Bronchial epithelial cell (primary cell): ENCODE measurements around the gene PTPRD. TPM values are rescaled to one million over a fixed set of nuclear protein-coding genes. Genes with fewer than 3 reads are reported as not detected.

Experiments
- DNase-seq: peaks from one replicate; pipeline ENCODE4 v3.0.0-alpha.2; 2010; ENCODE audit warnings: low read depth
- FAIRE-seq: peaks from 2 replicates; lab custom pipeline; 2011; peaks lifted over from hg19 to GRCh38; lab: Jason Lieb, UNC
- H3K27me3 ChIP-seq: 2 replicates; pipeline ENCODE4 v1.5.1; 2011; ENCODE audit warnings: low read length; ENCODE audit not compliant: control insufficient read depth, insufficient read depth
- H3K36me3 ChIP-seq: 2 replicates; pipeline ENCODE4 v1.5.1; 2011; ENCODE audit warnings: low read length; ENCODE audit not compliant: control insufficient read depth, insufficient read depth
- H3K4me3 ChIP-seq: 2 replicates; pipeline ENCODE4 v1.5.1; 2011; ENCODE audit warnings: mild to moderate bottlenecking, low read depth, low read length, control low read depth
- total RNA-seq: library from RNA; depleted of rRNA; stranded (reverse); fragments of >200 nt; gene quantifications from 2 replicates; pipeline ENCODE4 v1.2.1, GENCODE V29; 2014
- TF ChIP-seq, protein P1 (sequence below): IDR thresholded peaks from 2 replicates; pipeline ENCODE4 v1.5.1; 2011; ENCODE audit warnings: mild to moderate bottlenecking, moderate library complexity, low read length, control low read depth, inconsistent platforms; ENCODE audit not compliant: insufficient read depth, severe bottlenecking

PTPRD gene
- total RNA-seq, 1 donor from 2014 or later = 2.9 TPM

DNA sequence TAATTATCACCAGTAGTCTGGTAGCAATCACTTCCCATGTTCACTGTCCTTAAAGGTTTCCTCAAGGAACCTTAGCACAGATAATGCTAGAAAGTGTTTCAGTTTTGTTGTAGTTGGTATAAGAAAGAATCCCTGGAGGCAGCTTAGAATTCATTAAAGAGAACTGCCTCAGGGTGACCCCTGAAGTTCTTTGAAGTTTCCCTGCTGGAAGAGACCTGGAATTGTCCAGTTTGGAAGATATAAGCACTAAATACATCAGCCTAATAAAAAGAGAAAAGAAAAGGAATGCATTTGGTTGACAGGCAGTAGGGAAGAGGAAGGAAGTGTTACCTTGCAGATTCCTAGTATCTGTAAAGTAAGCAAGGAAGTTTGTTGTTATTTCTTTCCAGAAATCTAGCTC lies 1813.6 kb downstream of the PTPRD start:
- FAIRE-seq = no peak
- Histone ChIP-seq H3K4me3 (no peak overlapping the region), H3K36me3 (no peaks in the 10 kb centered on the region), H3K27me3 (no peaks in the 10 kb centered on the region)
- DNase-seq = no peak
- TF ChIP-seq, protein P1, sequence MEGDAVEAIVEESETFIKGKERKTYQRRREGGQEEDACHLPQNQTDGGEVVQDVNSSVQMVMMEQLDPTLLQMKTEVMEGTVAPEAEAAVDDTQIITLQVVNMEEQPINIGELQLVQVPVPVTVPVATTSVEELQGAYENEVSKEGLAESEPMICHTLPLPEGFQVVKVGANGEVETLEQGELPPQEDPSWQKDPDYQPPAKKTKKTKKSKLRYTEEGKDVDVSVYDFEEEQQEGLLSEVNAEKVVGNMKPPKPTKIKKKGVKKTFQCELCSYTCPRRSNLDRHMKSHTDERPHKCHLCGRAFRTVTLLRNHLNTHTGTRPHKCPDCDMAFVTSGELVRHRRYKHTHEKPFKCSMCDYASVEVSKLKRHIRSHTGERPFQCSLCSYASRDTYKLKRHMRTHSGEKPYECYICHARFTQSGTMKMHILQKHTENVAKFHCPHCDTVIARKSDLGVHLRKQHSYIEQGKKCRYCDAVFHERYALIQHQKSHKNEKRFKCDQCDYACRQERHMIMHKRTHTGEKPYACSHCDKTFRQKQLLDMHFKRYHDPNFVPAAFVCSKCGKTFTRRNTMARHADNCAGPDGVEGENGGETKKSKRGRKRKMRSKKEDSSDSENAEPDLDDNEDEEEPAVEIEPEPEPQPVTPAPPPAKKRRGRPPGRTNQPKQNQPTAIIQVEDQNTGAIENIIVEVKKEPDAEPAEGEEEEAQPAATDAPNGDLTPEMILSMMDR = no peak

DNA sequence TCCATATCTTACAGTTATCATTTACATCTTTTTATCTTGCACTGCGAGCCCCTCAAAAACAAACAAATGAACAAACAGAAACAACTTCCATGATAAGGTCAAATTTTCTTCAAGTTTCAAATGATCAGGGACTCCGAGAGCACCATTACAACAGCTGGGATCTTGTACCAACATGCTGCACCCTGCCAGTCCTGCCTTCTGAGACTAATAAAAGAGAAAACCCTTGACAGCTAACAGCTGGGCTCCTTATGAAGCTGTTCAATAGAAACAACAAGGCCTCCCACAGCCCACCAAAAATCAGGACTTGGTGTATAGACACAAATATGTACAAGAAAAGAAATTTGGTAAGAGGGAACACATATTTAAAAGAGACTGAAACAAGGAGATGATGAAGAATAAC lies 1828.0 kb downstream of the PTPRD start:
- no peaks in the 10 kb centered on the region for H3K27me3 ChIP-seq
- H3K4me3 ChIP-seq = no peak overlapping the region
- DNase-seq (peak; percentile 29), FAIRE-seq (no peak)
- no peaks in the 10 kb centered on the region for H3K36me3 ChIP-seq
- TF ChIP-seq, protein P1 = no peak

DNA sequence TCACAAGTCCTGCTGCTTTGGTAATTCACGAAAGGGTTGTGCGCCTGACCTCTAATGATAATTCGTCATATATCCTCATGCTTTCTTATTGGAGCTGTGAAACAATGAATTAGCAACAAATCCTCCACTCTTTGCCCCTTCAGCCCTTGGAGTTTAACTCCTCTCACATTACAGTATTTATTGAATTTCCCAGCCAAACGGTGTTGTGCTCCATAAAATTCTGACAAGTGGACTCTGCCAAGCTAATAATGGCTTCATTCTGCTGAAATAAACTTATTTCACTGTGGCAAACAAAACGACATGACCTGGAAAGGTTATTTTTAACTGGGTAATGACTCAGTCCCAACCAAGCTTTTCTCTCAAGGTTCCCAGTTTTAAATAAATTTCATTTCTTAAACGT lies 1828.9 kb downstream of the PTPRD start:
- Histone ChIP-seq H3K4me3 (no peak overlapping the region), H3K36me3 (no peaks in the 10 kb centered on the region), H3K27me3 (no peaks in the 10 kb centered on the region)
- FAIRE-seq = no peak
- DNase-seq = no peak
- TF ChIP-seq, protein P1 = no peak

DNA sequence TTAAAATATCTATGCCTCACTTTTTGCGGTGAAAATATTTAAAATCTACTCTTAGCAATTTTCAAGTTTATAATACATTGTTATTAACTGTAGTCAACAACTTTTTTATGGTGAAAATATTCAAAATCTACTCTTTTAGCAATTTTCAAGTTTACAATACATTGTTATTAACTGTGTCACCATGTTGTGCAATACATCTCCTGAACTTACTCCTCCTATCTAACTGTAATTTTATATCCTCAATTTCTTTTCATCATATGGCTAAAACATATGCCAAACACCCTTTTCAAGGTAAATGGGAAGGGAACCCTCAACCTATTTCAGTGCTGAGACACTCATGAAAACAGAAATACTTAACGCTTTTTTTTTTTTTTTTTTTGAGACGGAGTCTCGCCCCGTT lies 1830.6 kb downstream of the PTPRD start:
- Histone ChIP-seq H3K27me3 (no peaks in the 10 kb centered on the region), H3K36me3 (no peaks in the 10 kb centered on the region), H3K4me3 (no peak overlapping the region)
- TF ChIP-seq, protein P1 = no peak
- FAIRE-seq = no peak
- DNase-seq = no peak

DNA sequence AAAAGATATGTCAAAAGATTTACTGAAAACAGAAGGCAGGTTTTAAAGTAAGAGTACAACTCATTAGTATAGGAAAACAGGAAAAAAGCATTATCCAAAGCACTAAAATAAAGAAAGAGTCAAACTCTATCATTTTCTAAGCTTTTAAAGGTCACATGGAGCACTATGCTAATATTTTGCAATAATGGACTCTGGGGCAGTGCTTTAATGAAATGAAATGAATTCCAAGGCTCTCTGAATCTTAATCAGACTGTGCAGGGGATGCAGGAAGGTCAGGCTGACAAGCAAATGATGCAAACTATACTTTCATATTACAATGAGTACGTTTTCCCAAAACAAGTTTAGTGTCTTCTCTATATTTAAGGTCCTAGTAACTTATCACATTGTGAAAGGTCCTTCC lies 1831.3 kb downstream of the PTPRD start:
- no peak for FAIRE-seq

DNA sequence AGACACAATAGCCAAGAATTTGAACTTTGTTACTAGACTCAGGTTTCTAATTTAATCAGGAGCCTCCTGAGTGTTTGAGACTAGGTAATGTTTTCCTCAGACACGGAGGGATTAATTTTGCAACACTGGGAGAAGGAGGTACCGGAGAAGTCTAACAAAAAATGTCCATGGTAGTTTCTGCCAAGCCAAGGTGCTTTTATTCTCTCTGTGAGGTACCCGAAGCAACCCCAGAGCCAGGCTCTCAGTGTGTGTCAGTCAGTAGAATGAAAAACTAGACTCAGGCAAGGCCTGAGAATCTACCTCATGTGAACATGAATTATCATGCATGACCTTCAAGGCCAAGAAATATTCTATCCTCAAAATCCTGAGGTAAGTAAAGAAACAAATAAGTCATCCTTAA lies 1832.4 kb downstream of the PTPRD start:
- H3K36me3 ChIP-seq = no peaks in the 10 kb centered on the region
- TF ChIP-seq, protein P1 = no peak
- no peak overlapping the region for H3K4me3 ChIP-seq
- DNase-seq (no peak), FAIRE-seq (no peak)
- no peaks in the 10 kb centered on the region for H3K27me3 ChIP-seq

More for the DNA sequence above, 1831.3 kb downstream of the PTPRD start:
- TF ChIP-seq, protein P1 = no peak
- no peak for DNase-seq
- Histone ChIP-seq H3K4me3 (no peak overlapping the region), H3K36me3 (no peaks in the 10 kb centered on the region), H3K27me3 (no peaks in the 10 kb centered on the region)
